Activated T-helper 17 cell treated with anti-CD3 and anti-CD28 coated beads, Interleukin-2, amount 50 U/mL, for 72 hours (primary cell): ENCODE data around the gene TRIO. TPM values are rescaled to one million over a fixed set of nuclear protein-coding genes. Genes with fewer than 3 reads are reported as not detected.

Experiments
- ATAC-seq: fragments of 150-1000 bp; cut with Tn5 transposase; replicated peaks from 2 replicates; pipeline ENCODE4 v1.10.0; 2021; ENCODE audit warnings: mild to moderate bottlenecking, moderate library complexity
- H3K27ac Mint-ChIP-seq: one replicate; pipeline ENCODE4 v1.8.0; 2022; ENCODE audit warnings: mixed read lengths
- H3K27me3 Mint-ChIP-seq: one replicate; pipeline ENCODE4 v1.8.0; 2022; ENCODE audit warnings: mixed read lengths
- H3K36me3 Mint-ChIP-seq: one replicate; pipeline ENCODE4 v1.8.0; 2022; ENCODE audit warnings: low read depth, mild to moderate bottlenecking, mixed read lengths
- H3K4me1 Mint-ChIP-seq: one replicate; pipeline ENCODE4 v1.8.0; 2022; ENCODE audit warnings: mixed read lengths
- H3K4me3 Mint-ChIP-seq: one replicate; pipeline ENCODE4 v1.8.0; 2022; ENCODE audit warnings: mild to moderate bottlenecking, mixed read lengths
- H3K9me3 Mint-ChIP-seq: one replicate; pipeline ENCODE4 v1.8.0; 2022; ENCODE audit warnings: mixed read lengths
- total RNA-seq, 2 donors: library from RNA; stranded (reverse); gene quantifications; one replicate each; pipeline ENCODE4 v1.2.3, GENCODE V29; 2022

The TRIO gene
- total RNA-seq, 2 donors from 2014 or later = 13.6 to 21.5 TPM

GRCh38 chr5:14268738-14269137, 125.6 kb downstream of the TRIO start:
- Mint-ChIP-seq H3K4me1 (no peaks in the 10 kb centered on the region), H3K27me3 (peaks cover 22% of the 10 kb centered on the region), H3K9me3 (no peaks in the 10 kb centered on the region), H3K36me3 (no peaks in the 10 kb centered on the region), H3K4me3 (no peak overlapping the region), H3K27ac (no peak overlapping the region)
- no peak for ATAC-seq

GRCh38 chr5:14269395-14269794, 126.3 kb downstream of the TRIO start:
- no peak overlapping the region for H3K4me3 Mint-ChIP-seq
- peaks cover 25% of the 10 kb centered on the region for H3K27me3 Mint-ChIP-seq
- H3K27ac Mint-ChIP-seq = no peak overlapping the region
- no peaks in the 10 kb centered on the region for H3K9me3 Mint-ChIP-seq
- ATAC-seq = no peak
- no peaks in the 10 kb centered on the region for H3K4me1 Mint-ChIP-seq
- no peaks in the 10 kb centered on the region for H3K36me3 Mint-ChIP-seq

- Mint-ChIP-seq H3K27ac (no peak overlapping the region), H3K4me1 (no peaks in the 10 kb centered on the region), H3K36me3 (no peaks in the 10 kb centered on the region), H3K4me3 (no peak overlapping the region), H3K9me3 (no peaks in the 10 kb centered on the region), H3K27me3 (peaks cover 25% of the 10 kb centered on the region)
- no peak for ATAC-seq
Measured at GRCh38 chr5:14270209-14270702, 127.1 kb downstream of the TRIO start.

GRCh38 chr5:14272548-14273205, 129.5 kb downstream of the TRIO start:
- no peak overlapping the region for H3K4me3 Mint-ChIP-seq
- H3K9me3 Mint-ChIP-seq = no peaks in the 10 kb centered on the region
- no peaks in the 10 kb centered on the region for H3K36me3 Mint-ChIP-seq
- H3K4me1 Mint-ChIP-seq = no peaks in the 10 kb centered on the region
- H3K27me3 Mint-ChIP-seq = peaks cover 25% of the 10 kb centered on the region
- no peak overlapping the region for H3K27ac Mint-ChIP-seq
- ATAC-seq = no peak

- peaks cover 25% of the 10 kb centered on the region for H3K27me3 Mint-ChIP-seq
- H3K9me3 Mint-ChIP-seq = no peaks in the 10 kb centered on the region
- no peaks in the 10 kb centered on the region for H3K36me3 Mint-ChIP-seq
- ATAC-seq = no peak
- no peak overlapping the region for H3K27ac Mint-ChIP-seq
- H3K4me1 Mint-ChIP-seq = no peaks in the 10 kb centered on the region
- H3K4me3 Mint-ChIP-seq = no peak overlapping the region
Measured at GRCh38 chr5:14273207-14273767, 130.1 kb downstream of the TRIO start.

GRCh38 chr5:14276380-14276779, 133.2 kb downstream of the TRIO start:
- H3K36me3 Mint-ChIP-seq = no peaks in the 10 kb centered on the region
- peaks cover 17% of the 10 kb centered on the region for H3K27me3 Mint-ChIP-seq
- H3K4me1 Mint-ChIP-seq = no peaks in the 10 kb centered on the region
- no peaks in the 10 kb centered on the region for H3K9me3 Mint-ChIP-seq
- H3K4me3 Mint-ChIP-seq = no peak overlapping the region
- ATAC-seq = no peak
- H3K27ac Mint-ChIP-seq = no peak overlapping the region

GRCh38 chr5:14277385-14278320, 134.5 kb downstream of the TRIO start:
- Mint-ChIP-seq H3K4me3 (no peak overlapping the region), H3K4me1 (no peaks in the 10 kb centered on the region), H3K27ac (no peak overlapping the region), H3K9me3 (no peaks in the 10 kb centered on the region), H3K36me3 (no peaks in the 10 kb centered on the region), H3K27me3 (peaks cover 17% of the 10 kb centered on the region)
- ATAC-seq = no peak

DNA sequence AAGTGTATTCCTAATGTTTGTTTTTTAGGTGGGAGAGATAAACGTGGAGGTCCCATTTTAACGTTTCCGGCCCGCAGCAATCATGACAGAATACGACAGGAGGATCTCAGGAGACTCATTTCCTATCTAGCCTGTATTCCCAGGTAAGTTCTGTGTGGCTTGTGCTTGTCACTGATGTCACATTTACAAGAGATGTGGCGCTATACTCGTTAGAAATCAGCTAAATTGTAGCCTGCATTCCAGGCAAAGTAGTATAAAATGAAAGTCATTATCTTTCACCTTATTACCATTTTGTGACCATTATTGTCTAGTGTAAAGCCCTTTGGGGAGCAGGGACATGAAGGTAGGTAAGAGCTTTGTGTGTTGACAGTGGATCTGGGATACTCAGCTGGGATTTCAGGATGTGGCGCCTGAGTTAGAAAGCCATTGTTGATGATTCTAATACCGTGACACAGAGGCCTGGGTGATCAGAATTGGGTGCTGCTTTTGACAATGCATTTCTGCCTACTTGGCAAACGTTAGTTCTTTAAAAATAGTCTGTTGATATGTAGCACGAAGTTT, 137.2 kb downstream of the TRIO start:
- peaks cover 10% of the 10 kb centered on the region for H3K27me3 Mint-ChIP-seq
- no peak for ATAC-seq

DNA sequence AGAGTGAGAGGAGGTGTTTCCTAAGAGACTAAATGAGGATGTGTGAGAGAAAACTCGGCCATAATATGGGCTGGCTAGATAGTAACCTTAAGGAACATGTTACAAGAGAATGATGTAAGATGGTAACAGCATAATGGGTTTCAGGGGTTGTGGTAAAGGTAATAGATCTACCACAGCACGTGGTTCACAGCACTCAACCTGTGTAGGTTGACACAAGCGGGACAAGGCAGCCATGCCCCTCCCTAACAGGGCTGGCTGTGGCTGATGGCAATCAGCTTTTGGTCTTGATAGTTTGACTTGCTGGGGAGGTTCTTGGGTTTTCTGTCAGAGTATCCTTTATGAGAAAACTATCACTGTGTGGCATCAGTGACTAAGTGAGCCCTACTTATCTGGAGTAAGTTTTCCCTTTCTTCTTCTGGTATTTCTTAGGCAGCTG, 138.6 kb downstream of the TRIO start:
- H3K27ac Mint-ChIP-seq = no peak overlapping the region
- no peaks in the 10 kb centered on the region for H3K36me3 Mint-ChIP-seq
- H3K4me1 Mint-ChIP-seq = no peaks in the 10 kb centered on the region
- H3K4me3 Mint-ChIP-seq = no peak overlapping the region
- no peaks in the 10 kb centered on the region for H3K9me3 Mint-ChIP-seq
- H3K27me3 Mint-ChIP-seq = peaks cover 3% of the 10 kb centered on the region
- peak; percentile 71 for ATAC-seq

More for the DNA sequence above, 137.2 kb downstream of the TRIO start:
- Mint-ChIP-seq H3K4me1 (no peaks in the 10 kb centered on the region), H3K27ac (no peak overlapping the region), H3K4me3 (no peak overlapping the region), H3K36me3 (no peaks in the 10 kb centered on the region), H3K9me3 (no peaks in the 10 kb centered on the region)

DNA sequence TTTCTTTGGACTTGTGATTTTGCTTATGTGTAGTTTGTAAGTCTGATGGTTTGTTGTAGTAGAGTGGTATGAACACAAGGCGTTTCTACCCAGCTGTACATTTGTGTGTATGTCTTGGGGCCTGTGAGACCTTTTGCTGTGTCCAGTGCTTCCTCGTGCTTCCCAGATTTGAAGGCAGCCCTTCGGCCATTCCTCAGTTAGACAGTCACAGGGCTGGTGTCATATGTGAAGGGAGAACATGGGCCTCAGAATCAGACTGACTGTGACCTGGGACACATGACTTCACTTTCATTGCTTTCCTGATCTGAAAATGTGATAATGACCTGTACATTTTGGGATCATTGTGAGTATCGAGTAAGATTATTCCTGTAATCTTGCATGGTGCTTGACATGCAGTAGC, 140.0 kb downstream of the TRIO start:
- ATAC-seq = no peak
- Mint-ChIP-seq H3K4me1 (no peaks in the 10 kb centered on the region), H3K9me3 (no peaks in the 10 kb centered on the region), H3K27ac (no peak overlapping the region), H3K36me3 (no peaks in the 10 kb centered on the region), H3K27me3 (peaks cover 1% of the 10 kb centered on the region), H3K4me3 (no peak overlapping the region)

GRCh38 chr5:14284392-14285148, 141.4 kb downstream of the TRIO start:
- H3K4me3 Mint-ChIP-seq = no peak overlapping the region
- H3K27ac Mint-ChIP-seq = no peak overlapping the region
- no peaks in the 10 kb centered on the region for H3K4me1 Mint-ChIP-seq
- no peak for ATAC-seq
- no peaks in the 10 kb centered on the region for H3K27me3 Mint-ChIP-seq
- no peaks in the 10 kb centered on the region for H3K36me3 Mint-ChIP-seq
- no peaks in the 10 kb centered on the region for H3K9me3 Mint-ChIP-seq

GRCh38 chr5:14286007-14286406, 142.9 kb downstream of the TRIO start:
- Mint-ChIP-seq H3K4me1 (no peaks in the 10 kb centered on the region), H3K27me3 (no peaks in the 10 kb centered on the region), H3K36me3 (no peaks in the 10 kb centered on the region), H3K4me3 (no peak overlapping the region), H3K27ac (no peak overlapping the region), H3K9me3 (no peaks in the 10 kb centered on the region)
- ATAC-seq = no peak

- no peak overlapping the region for H3K27ac Mint-ChIP-seq
- ATAC-seq = no peak
- H3K27me3 Mint-ChIP-seq = no peaks in the 10 kb centered on the region
- no peaks in the 10 kb centered on the region for H3K9me3 Mint-ChIP-seq
- H3K4me1 Mint-ChIP-seq = no peaks in the 10 kb centered on the region
- no peaks in the 10 kb centered on the region for H3K36me3 Mint-ChIP-seq
- no peak overlapping the region for H3K4me3 Mint-ChIP-seq
Measured at GRCh38 chr5:14286574-14287421, 143.7 kb downstream of the TRIO start.
